Measurements from ENCODE around the gene MYO1D. TPM values are rescaled to one million over a fixed set of nuclear protein-coding genes. Genes with fewer than 3 reads are reported as not detected.
A peak's percentile ranks its signal among the peaks of the same experiment; 100 is the strongest.

Gene MYO1D
- total and polyA plus RNA-seq, 2 of the 13 experiments (the other 11 are each of a cell fraction or from before 2014, with no cell fraction given): 13.2 to 17.3 TPM

GRCh38 chr17:32658470-32659418 lies 218.2 kb downstream of the MYO1D start:
- Histone ChIP-seq H3K79me2 (ENCODE audit: insufficient read depth, low read length) (no peaks in the 10 kb centered on the region), H3K36me3 (replicated peaks in 1 of 2; ENCODE audit: control insufficient read depth in 1 of 2, insufficient read depth in 2 of 2, low read length in 2 of 2) (peaks cover under 1% of the 10 kb centered on the region in 2 experiments; a peak in 2 of 5 replicates), H3K27ac (ENCODE audit: extremely low read length, insufficient read depth, low read length) (no peak overlapping the region), H3K4me3 (replicated peaks in 1 of 3; ENCODE audit: insufficient read depth in 1 of 3, low read depth in 2 of 3, low read length in 3 of 3) (no peak overlapping the region), H2AFZ (ENCODE audit: low read length) (no peak overlapping the region), H3K9me3 (ENCODE audit: low read length) (no peaks in the 10 kb centered on the region), H4K20me1 (ENCODE audit: insufficient read depth, low read length) (no peaks in the 10 kb centered on the region), H3K4me1 (ENCODE audit: insufficient read depth, low read length) (peaks cover 7% of the 10 kb centered on the region), H3K4me2 (ENCODE audit: low read depth, low read length) (no peak overlapping the region), H3K9ac (ENCODE audit: insufficient read depth, low read depth, low read length) (no peak overlapping the region), H3K27me3 (ENCODE audit: control insufficient read depth in 1 of 2, insufficient read depth in 2 of 2, low read length in 2 of 2) (no peaks in the 10 kb centered on the region)
- DNase-seq (ENCODE audit: low spot score) (no peak), FAIRE-seq (no peak), ATAC-seq (no peak)
- in situ Hi-C loops (cut with HindIII; ENCODE audit: extremely low pct_ligation_motif_present, low pct_unique_long_range_greater_than_20kb): no loop called here
- WGBS (ENCODE audit: low lambda C conversion rate): 73% methylated on average over 21 of the region's 23 CpGs
- CTCF ChIA-PET (ENCODE audit: low intra/inter-chr PET ratio, low total read pairs): interaction anchor here (1.5 to 1.8 kb wide), 2 partner anchors 19 to 96 kb away, joined by 3 to 12 read pairs; no protein-coding TSS in a partner anchor
- POLR2A ChIA-PET: no interaction called here
- TF ChIP-seq SOX6 (IDR thresholded peaks at IDR 0.05) (no peak), SOX6 (CRISPR knock-in tag; IDR thresholded peaks at IDR 0.05) (0 out of 2 replicates have a peak, but pooled peaks have one; percentile 20), ZNF776 (CRISPR knock-in tag; IDR thresholded peaks at IDR 0.05) (0 out of 2 replicates have a peak, but pooled peaks have one; percentile 25), MAZ (IDR thresholded peaks at IDR 0.05; ENCODE audit: borderline replicate concordance, low read depth, low read length) (no peak), MAZ (CRISPR knock-in tag; IDR thresholded peaks at IDR 0.05; ENCODE audit: low read depth) (no peak)
- intact Hi-C loops (cut with micrococcal nuclease; ENCODE audit: unreplicated experiment): loop anchor here (1.0 kb wide), 1 partner anchor 97 kb away; no protein-coding TSS in a partner anchor
- no TSS peak for BruUV-seq (replicated peaks)

- ATAC-seq: no peak
- DNase-seq (ENCODE audit: low spot score): no peak
- Histone ChIP-seq H2AFZ (ENCODE audit: low read length) (no peak overlapping the region), H3K4me2 (ENCODE audit: low read depth, low read length) (no peak overlapping the region), H3K9me3 (ENCODE audit: low read length) (no peaks in the 10 kb centered on the region), H3K36me3 (replicated peaks in 1 of 2; ENCODE audit: control insufficient read depth in 1 of 2, insufficient read depth in 2 of 2, low read length in 2 of 2) (peaks cover 3 to 4% of the 10 kb centered on the region in 2 experiments; a peak in 2 of 5 replicates), H3K4me1 (ENCODE audit: insufficient read depth, low read length) (peaks cover 7% of the 10 kb centered on the region), H3K9ac (ENCODE audit: insufficient read depth, low read depth, low read length) (no peak overlapping the region), H3K4me3 (replicated peaks in 1 of 3; ENCODE audit: insufficient read depth in 1 of 3, low read depth in 2 of 3, low read length in 3 of 3) (no peak overlapping the region), H4K20me1 (ENCODE audit: insufficient read depth, low read length) (no peaks in the 10 kb centered on the region), H3K27me3 (ENCODE audit: control insufficient read depth in 1 of 2, insufficient read depth in 2 of 2, low read length in 2 of 2) (no peaks in the 10 kb centered on the region), H3K79me2 (ENCODE audit: insufficient read depth, low read length) (no peaks in the 10 kb centered on the region), H3K27ac (ENCODE audit: extremely low read length, insufficient read depth, low read length) (no peak overlapping the region)
- TF ChIP-seq ZNF414 (CRISPR knock-in tag; IDR thresholded peaks at IDR 0.05): no peak
- POLR2A ChIA-PET: no interaction called here
- 67% methylated on average over 1 of the region's 1 CpG for WGBS (ENCODE audit: low lambda C conversion rate)
- in situ Hi-C loops (cut with HindIII; ENCODE audit: extremely low pct_ligation_motif_present, low pct_unique_long_range_greater_than_20kb) (no loop called here), intact Hi-C loops (cut with micrococcal nuclease; ENCODE audit: unreplicated experiment) (no loop called here)
- CTCF ChIA-PET (ENCODE audit: low intra/inter-chr PET ratio, low total read pairs): no interaction called here
- BruUV-seq (replicated peaks): no TSS peak
- no peak for FAIRE-seq
Measured at GRCh38 chr17:32656886-32657285, 220.0 kb downstream of the MYO1D start.

Data from HepG2 (cell line).